IMR-90 (cell line): ENCODE measurements around the gene ADPRHL1.

ENCODE experiments used
- BHLHE40 ChIP-seq: fragments of 150-350 bp; IDR thresholded peaks from 2 replicates; pipeline ENCODE4 v1.6.1; 2016; ENCODE audit warnings: mild to moderate bottlenecking, low read depth, low read length
- CEBPB ChIP-seq: IDR thresholded peaks from 2 replicates; pipeline ENCODE4 v1.6.1; 2012; ENCODE audit warnings: low read depth, low read length, improper control_type of control experiment
- FOS ChIP-seq: fragments of 150-350 bp; IDR thresholded peaks from 2 replicates; pipeline ENCODE4 v1.6.1; 2016; ENCODE audit warnings: low read depth, low read length
- MAZ ChIP-seq: IDR thresholded peaks from 2 replicates; pipeline ENCODE4 v1.6.1; 2012; ENCODE audit warnings: low read depth, mild to moderate bottlenecking, low read length, improper control_type of control experiment, moderate library complexity, borderline replicate concordance
- MXI1 ChIP-seq: IDR thresholded peaks from 2 replicates; pipeline ENCODE4 v1.6.1; 2012; ENCODE audit warnings: low read depth, mild to moderate bottlenecking, low read length, moderate library complexity, borderline replicate concordance
- POLR2A ChIP-seq: IDR thresholded peaks from 2 replicates; pipeline ENCODE4 v1.6.1; 2012; ENCODE audit warnings: mild to moderate bottlenecking, low read depth, low read length
- RAD21 ChIP-seq: IDR thresholded peaks from 2 replicates; pipeline ENCODE4 v1.6.1; 2012; ENCODE audit warnings: low read length, improper control_type of control experiment
- RCOR1 ChIP-seq: IDR thresholded peaks from 2 replicates; pipeline ENCODE4 v1.6.1; 2012; ENCODE audit warnings: mild to moderate bottlenecking, low read length, improper control_type of control experiment; ENCODE audit not compliant: insufficient replicate concordance
- RFX5 ChIP-seq: IDR thresholded peaks from 2 replicates; pipeline ENCODE4 v1.8.0; 2012; ENCODE audit warnings: low read depth, mild to moderate bottlenecking, low read length, moderate library complexity
- SMC3 ChIP-seq: fragments of 150-350 bp; IDR thresholded peaks from 2 replicates; pipeline ENCODE4 v1.6.1; 2016; ENCODE audit warnings: low read depth, mild to moderate bottlenecking, antibody characterized with exemption, low read length, moderate library complexity
- TF ChIP-seq, protein P1 (sequence below): conservative IDR thresholded peaks from 2 replicates; pipeline ENCODE4 v1.5.1; 2012; ENCODE audit warnings: mild to moderate bottlenecking, low read depth, low read length, improper control_type of control experiment
- TF ChIP-seq, protein P2 (sequence below): fragments of 150-350 bp; IDR thresholded peaks from 2 replicates; pipeline ENCODE4 v1.6.1; 2017; ENCODE audit warnings: mild to moderate bottlenecking, antibody characterized with exemption, low read length, low read depth
- TF ChIP-seq, protein P3 (sequence below): fragments of 150-350 bp; IDR thresholded peaks from 2 replicates; pipeline ENCODE4 v1.6.1; 2016; ENCODE audit warnings: low read depth, mild to moderate bottlenecking, low read length, moderate library complexity, borderline replicate concordance

DNA sequence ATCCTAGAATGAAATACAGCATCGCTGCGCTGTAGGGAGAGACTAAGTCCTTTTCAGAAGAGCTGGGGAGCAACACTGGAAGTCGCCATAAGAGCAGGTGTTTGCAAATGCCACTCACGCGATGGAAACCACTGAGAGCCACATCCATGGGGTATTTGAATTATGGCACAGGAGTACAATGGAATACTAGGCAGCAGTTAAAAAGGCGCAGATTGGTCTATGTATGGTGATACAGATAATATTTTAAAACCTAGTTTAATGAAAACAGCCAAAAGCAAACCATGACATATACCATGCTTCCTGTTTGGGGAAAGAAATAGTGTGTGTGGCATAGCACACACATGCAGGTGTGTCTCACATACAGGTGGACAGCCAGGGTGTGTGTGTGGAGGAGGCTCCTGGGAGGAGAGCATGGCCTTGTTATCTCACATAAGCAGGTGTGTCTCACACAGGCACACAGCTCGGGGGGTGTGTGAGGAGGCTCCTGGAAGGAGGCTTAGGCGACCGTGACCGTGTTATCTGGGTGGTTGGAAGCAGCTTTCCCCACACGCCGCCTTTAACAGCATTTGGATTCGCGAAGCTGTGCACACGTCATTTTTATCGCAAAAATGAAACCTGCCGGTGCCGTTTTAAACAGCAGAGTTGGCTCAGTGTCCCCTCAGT, 33.6 kb downstream of the ADPRHL1 start:
- TF ChIP-seq RAD21 = no peak
- no peak for TF ChIP-seq BHLHE40
- TF ChIP-seq, protein P1, sequence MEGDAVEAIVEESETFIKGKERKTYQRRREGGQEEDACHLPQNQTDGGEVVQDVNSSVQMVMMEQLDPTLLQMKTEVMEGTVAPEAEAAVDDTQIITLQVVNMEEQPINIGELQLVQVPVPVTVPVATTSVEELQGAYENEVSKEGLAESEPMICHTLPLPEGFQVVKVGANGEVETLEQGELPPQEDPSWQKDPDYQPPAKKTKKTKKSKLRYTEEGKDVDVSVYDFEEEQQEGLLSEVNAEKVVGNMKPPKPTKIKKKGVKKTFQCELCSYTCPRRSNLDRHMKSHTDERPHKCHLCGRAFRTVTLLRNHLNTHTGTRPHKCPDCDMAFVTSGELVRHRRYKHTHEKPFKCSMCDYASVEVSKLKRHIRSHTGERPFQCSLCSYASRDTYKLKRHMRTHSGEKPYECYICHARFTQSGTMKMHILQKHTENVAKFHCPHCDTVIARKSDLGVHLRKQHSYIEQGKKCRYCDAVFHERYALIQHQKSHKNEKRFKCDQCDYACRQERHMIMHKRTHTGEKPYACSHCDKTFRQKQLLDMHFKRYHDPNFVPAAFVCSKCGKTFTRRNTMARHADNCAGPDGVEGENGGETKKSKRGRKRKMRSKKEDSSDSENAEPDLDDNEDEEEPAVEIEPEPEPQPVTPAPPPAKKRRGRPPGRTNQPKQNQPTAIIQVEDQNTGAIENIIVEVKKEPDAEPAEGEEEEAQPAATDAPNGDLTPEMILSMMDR = no peak
- TF ChIP-seq FOS = no peak
- TF ChIP-seq, protein P2, sequence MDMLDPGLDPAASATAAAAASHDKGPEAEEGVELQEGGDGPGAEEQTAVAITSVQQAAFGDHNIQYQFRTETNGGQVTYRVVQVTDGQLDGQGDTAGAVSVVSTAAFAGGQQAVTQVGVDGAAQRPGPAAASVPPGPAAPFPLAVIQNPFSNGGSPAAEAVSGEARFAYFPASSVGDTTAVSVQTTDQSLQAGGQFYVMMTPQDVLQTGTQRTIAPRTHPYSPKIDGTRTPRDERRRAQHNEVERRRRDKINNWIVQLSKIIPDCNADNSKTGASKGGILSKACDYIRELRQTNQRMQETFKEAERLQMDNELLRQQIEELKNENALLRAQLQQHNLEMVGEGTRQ = no peak
- TF ChIP-seq POLR2A = no peak
- no peak for TF ChIP-seq RCOR1
- TF ChIP-seq CEBPB = no peak
- no peak for TF ChIP-seq MXI1
- no peak for TF ChIP-seq MAZ
- no peak for TF ChIP-seq RFX5
- TF ChIP-seq, protein P3, sequence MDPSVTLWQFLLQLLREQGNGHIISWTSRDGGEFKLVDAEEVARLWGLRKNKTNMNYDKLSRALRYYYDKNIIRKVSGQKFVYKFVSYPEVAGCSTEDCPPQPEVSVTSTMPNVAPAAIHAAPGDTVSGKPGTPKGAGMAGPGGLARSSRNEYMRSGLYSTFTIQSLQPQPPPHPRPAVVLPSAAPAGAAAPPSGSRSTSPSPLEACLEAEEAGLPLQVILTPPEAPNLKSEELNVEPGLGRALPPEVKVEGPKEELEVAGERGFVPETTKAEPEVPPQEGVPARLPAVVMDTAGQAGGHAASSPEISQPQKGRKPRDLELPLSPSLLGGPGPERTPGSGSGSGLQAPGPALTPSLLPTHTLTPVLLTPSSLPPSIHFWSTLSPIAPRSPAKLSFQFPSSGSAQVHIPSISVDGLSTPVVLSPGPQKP = no peak
- TF ChIP-seq SMC3 = no peak
